ENCODE data around the gene FAM184A.
A peak's percentile ranks its signal among the peaks of the same experiment; 100 is the strongest.

The FAM184A gene

GRCh38 chr6:118980063-118980462, 98.4 kb downstream of the FAM184A start:
- ChIA-PET CTCF (no interaction called here), POLR2A (no interaction called here)
- no peak for TF ChIP-seq HDGF (IDR thresholded peaks at IDR 0.05; ENCODE audit: borderline replicate concordance)
- no peak for TF ChIP-seq NFRKB (IDR thresholded peaks at IDR 0.05)
- no peak for TF ChIP-seq L3MBTL2 (conservative IDR thresholded peaks at IDR 0.05)
- TF ChIP-seq PKNOX1 (IDR thresholded peaks at IDR 0.05) = no peak
- no peak for TF ChIP-seq LEF1 (IDR thresholded peaks at IDR 0.05; ENCODE audit: borderline replicate concordance)
- TF ChIP-seq FOXA1 (IDR thresholded peaks at IDR 0.05) = no peak
- TF ChIP-seq ZNF384 (IDR thresholded peaks at IDR 0.05) = no peak
- no peak for TF ChIP-seq TARDBP (IDR thresholded peaks at IDR 0.05)
- TF ChIP-seq FOXK2 (IDR thresholded peaks at IDR 0.05) = no peak
- no peak for TF ChIP-seq ELF4 (IDR thresholded peaks at IDR 0.05)
- TF ChIP-seq SUZ12 (IDR thresholded peaks at IDR 0.05) = no peak
- no peak for TF ChIP-seq ARNT (IDR thresholded peaks at IDR 0.05)
- no peak for TF ChIP-seq SP1 (IDR thresholded peaks at IDR 0.05)
- no peak for TF ChIP-seq BHLHE40 (IDR thresholded peaks at IDR 0.05; ENCODE audit: borderline replicate concordance)
- no peak for TF ChIP-seq FOXM1 (IDR thresholded peaks at IDR 0.05; ENCODE audit: borderline replicate concordance)
- no peak for TF ChIP-seq CTBP1 (IDR thresholded peaks at IDR 0.05; ENCODE audit: borderline replicate concordance)
- no peak for DNase-seq (ENCODE audit: extremely low spot score)

GRCh38 chr6:118974790-118975189, 103.7 kb downstream of the FAM184A start:
- ChIA-PET CTCF (no interaction called here), POLR2A (no interaction called here)
- DNase-seq (ENCODE audit: extremely low spot score) = no peak
- TF ChIP-seq LEF1 (IDR thresholded peaks at IDR 0.05; ENCODE audit: borderline replicate concordance) = no peak
- no peak for TF ChIP-seq ARNT (IDR thresholded peaks at IDR 0.05)
- TF ChIP-seq SP1 (IDR thresholded peaks at IDR 0.05) = no peak
- TF ChIP-seq FOXM1 (IDR thresholded peaks at IDR 0.05; ENCODE audit: borderline replicate concordance) = no peak
- TF ChIP-seq TARDBP (IDR thresholded peaks at IDR 0.05) = no peak

- TF ChIP-seq FOXK2 (IDR thresholded peaks at IDR 0.05) = no peak
- CTCF ChIA-PET = interaction anchor here (0.7 kb wide), 1 partner anchor 419 kb away, joined by 5 read pairs; no protein-coding TSS in a partner anchor
- POLR2A ChIA-PET = no interaction called here
- no peak for DNase-seq (ENCODE audit: extremely low spot score)
Measured at GRCh38 chr6:118971682-118972081, 106.8 kb downstream of the FAM184A start.

- DNase-seq (ENCODE audit: extremely low spot score) = no peak
- TF ChIP-seq SUZ12 (IDR thresholded peaks at IDR 0.05) (no peak), FOXM1 (IDR thresholded peaks at IDR 0.05; ENCODE audit: borderline replicate concordance) (no peak), HDGF (IDR thresholded peaks at IDR 0.05; ENCODE audit: borderline replicate concordance) (no peak), FOXA1 (IDR thresholded peaks at IDR 0.05) (no peak)
- CTCF ChIA-PET = interaction anchor here (1.5 kb wide), 1 partner anchor 140 kb away, joined by 9 read pairs; no protein-coding TSS in a partner anchor
Measured at GRCh38 chr6:118970866-118971265, 107.6 kb downstream of the FAM184A start.

GRCh38 chr6:118968416-118968815, 110.0 kb downstream of the FAM184A start:
- CTCF ChIA-PET = interaction anchor here (1.2 to 1.3 kb wide), 3 partner anchors 109 to 158 kb away, joined by 3 to 17 read pairs (median 3); no protein-coding TSS in a partner anchor
- POLR2A ChIA-PET = interaction anchor here (1.0 kb wide), 1 partner anchor 142 kb away, joined by 4 read pairs; no protein-coding TSS in a partner anchor
- TF ChIP-seq ZNF384 (IDR thresholded peaks at IDR 0.05) = no peak
- no peak for TF ChIP-seq FOXK2 (IDR thresholded peaks at IDR 0.05)
- no peak for TF ChIP-seq TARDBP (IDR thresholded peaks at IDR 0.05)
- TF ChIP-seq CTBP1 (IDR thresholded peaks at IDR 0.05; ENCODE audit: borderline replicate concordance) = no peak
- peak; percentile 19; the same call in 1 of the 2 replicates for TF ChIP-seq PKNOX1 (IDR thresholded peaks at IDR 0.05)
- DNase-seq (ENCODE audit: extremely low spot score) = peak; percentile 24

More at GRCh38 chr6:118970866-118971265, 107.6 kb downstream of the FAM184A start:
- POLR2A ChIA-PET = no interaction called here

GRCh38 chr6:118967239-118967638, 111.2 kb downstream of the FAM184A start:
- POLR2A ChIA-PET = no interaction called here
- DNase-seq (ENCODE audit: extremely low spot score) = no peak
- CTCF ChIA-PET = interaction anchor here (0.8 to 1.4 kb wide), 3 partner anchors 110 to 146 kb away, joined by 3 to 9 read pairs (median 3); no protein-coding TSS in a partner anchor
- TF ChIP-seq SP1 (IDR thresholded peaks at IDR 0.05) (no peak), ARNT (IDR thresholded peaks at IDR 0.05) (no peak), SUZ12 (IDR thresholded peaks at IDR 0.05) (no peak), FOXA1 (IDR thresholded peaks at IDR 0.05) (no peak), FOXM1 (IDR thresholded peaks at IDR 0.05; ENCODE audit: borderline replicate concordance) (no peak), NFRKB (IDR thresholded peaks at IDR 0.05) (no peak), PKNOX1 (IDR thresholded peaks at IDR 0.05) (no peak), L3MBTL2 (conservative IDR thresholded peaks at IDR 0.05) (no peak), LEF1 (IDR thresholded peaks at IDR 0.05; ENCODE audit: borderline replicate concordance) (no peak), TARDBP (IDR thresholded peaks at IDR 0.05) (no peak), ELF4 (IDR thresholded peaks at IDR 0.05) (no peak), HDGF (IDR thresholded peaks at IDR 0.05; ENCODE audit: borderline replicate concordance) (no peak), CTBP1 (IDR thresholded peaks at IDR 0.05; ENCODE audit: borderline replicate concordance) (no peak)

GRCh38 chr6:118965843-118966370, 112.6 kb downstream of the FAM184A start:
- DNase-seq (ENCODE audit: extremely low spot score) = no peak
- TF ChIP-seq FOXM1 (IDR thresholded peaks at IDR 0.05; ENCODE audit: borderline replicate concordance) (no peak), FOXK2 (IDR thresholded peaks at IDR 0.05) (no peak), LEF1 (IDR thresholded peaks at IDR 0.05; ENCODE audit: borderline replicate concordance) (no peak), L3MBTL2 (conservative IDR thresholded peaks at IDR 0.05) (no peak), NFRKB (IDR thresholded peaks at IDR 0.05) (no peak), SUZ12 (IDR thresholded peaks at IDR 0.05) (no peak), PKNOX1 (IDR thresholded peaks at IDR 0.05) (no peak), SP1 (IDR thresholded peaks at IDR 0.05) (no peak), FOXA1 (IDR thresholded peaks at IDR 0.05) (no peak), TARDBP (IDR thresholded peaks at IDR 0.05) (no peak), BHLHE40 (IDR thresholded peaks at IDR 0.05; ENCODE audit: borderline replicate concordance) (no peak), ARNT (IDR thresholded peaks at IDR 0.05) (no peak), ELF4 (IDR thresholded peaks at IDR 0.05) (no peak)
- ChIA-PET POLR2A (no interaction called here), CTCF (no interaction called here)

Data from HEK293T (cell line).